D721Med (cell line): ENCODE data around the gene NMB.

Source experiments
- DNase-seq: peaks from one replicate; pipeline ENCODE4 v3.0.0; 2011; ENCODE audit warnings: low spot score; ENCODE audit not compliant: insufficient read length
- FAIRE-seq: peaks from 2 replicates; lab custom pipeline; 2011; peaks lifted over from hg19 to GRCh38; lab: Jason Lieb, UNC
- TF ChIP-seq, protein P1 (sequence below): IDR thresholded peaks from 2 replicates; pipeline ENCODE4 v1.5.1; 2012; ENCODE audit warnings: mild to moderate bottlenecking, control low read depth; ENCODE audit not compliant: insufficient read depth; ENCODE audit errors: missing control alignments

Gene NMB

DNA sequence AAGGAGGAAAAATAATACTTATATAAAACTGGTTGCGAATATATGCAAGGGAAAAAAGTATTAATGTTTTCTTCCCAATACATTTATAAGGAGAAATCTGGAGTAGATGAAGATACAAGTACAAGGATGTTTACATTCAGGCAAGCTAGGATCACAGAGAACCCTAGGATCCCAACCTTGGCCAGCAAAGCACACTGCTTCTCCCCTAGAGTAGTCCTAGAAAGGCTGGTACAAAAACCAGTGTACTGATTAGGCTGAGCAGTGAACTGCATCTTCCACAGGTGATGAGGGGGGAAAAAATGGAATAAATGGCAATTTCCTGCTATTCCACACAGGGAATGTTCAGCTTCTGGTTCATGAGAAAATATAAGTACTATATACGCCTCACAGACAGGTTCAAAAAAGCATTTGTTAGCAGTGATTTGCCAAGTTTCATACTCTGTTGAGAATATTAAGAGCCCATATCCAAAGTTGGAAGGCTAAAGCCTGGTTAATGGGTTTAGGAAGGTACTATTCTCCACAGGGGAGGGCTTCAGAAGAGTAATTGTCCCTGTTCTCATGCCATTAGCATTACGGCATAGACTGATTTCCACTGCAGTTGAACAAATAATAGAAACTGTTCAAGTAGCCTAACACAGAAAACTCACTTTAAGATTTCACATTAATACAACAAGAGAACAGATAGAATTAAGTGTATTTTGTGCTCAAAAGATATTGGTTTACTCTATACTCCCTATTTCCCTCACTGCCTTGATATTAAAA lies 10.4 kb upstream of the NMB start:
- FAIRE-seq (no peak), DNase-seq (no peak)
- TF ChIP-seq, protein P1, sequence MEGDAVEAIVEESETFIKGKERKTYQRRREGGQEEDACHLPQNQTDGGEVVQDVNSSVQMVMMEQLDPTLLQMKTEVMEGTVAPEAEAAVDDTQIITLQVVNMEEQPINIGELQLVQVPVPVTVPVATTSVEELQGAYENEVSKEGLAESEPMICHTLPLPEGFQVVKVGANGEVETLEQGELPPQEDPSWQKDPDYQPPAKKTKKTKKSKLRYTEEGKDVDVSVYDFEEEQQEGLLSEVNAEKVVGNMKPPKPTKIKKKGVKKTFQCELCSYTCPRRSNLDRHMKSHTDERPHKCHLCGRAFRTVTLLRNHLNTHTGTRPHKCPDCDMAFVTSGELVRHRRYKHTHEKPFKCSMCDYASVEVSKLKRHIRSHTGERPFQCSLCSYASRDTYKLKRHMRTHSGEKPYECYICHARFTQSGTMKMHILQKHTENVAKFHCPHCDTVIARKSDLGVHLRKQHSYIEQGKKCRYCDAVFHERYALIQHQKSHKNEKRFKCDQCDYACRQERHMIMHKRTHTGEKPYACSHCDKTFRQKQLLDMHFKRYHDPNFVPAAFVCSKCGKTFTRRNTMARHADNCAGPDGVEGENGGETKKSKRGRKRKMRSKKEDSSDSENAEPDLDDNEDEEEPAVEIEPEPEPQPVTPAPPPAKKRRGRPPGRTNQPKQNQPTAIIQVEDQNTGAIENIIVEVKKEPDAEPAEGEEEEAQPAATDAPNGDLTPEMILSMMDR = no peak

DNA sequence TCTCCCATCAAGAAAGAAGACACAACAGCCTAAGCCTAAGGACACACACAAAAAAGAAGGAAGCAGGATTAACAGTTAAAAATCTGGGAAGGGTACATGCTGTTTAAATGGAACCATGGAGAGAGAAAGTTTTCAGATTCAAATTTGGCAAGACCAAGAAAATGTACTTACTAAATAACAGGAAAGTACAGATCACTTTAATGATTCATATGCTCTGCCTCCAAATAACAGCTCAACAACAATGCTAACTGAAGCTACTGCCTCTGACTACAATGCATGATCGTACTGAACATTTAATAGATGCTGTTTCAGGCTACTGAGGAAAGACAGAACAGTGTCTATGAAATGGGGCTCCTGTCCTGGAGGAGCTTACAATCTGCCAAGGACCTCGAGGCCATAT lies 8.4 kb upstream of the NMB start:
- TF ChIP-seq, protein P1 = no peak

DNA sequence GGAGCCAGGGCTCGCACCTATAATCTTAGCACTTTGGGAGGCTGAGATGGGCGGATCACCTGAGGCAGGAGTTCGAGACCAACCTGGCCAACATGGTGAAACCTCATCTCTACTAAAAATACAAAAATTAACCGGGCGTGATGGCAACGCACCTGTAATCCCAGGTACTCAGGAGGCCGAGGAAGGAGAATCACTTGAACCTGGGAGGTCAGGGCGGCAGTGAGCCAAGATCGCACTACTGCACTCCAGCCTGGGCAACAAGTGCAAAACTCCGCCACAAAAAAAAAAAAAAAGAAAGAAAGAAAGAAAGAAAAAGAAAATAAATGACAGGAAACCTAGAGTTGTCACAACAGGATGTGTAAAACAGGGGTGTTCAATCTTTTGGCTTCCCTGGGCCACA lies 3.0 kb upstream of the NMB start:
- TF ChIP-seq, protein P1 = no peak
- FAIRE-seq (no peak), DNase-seq (no peak)

More for the DNA sequence above, 8.4 kb upstream of the NMB start:
- FAIRE-seq (no peak), DNase-seq (no peak)

DNA sequence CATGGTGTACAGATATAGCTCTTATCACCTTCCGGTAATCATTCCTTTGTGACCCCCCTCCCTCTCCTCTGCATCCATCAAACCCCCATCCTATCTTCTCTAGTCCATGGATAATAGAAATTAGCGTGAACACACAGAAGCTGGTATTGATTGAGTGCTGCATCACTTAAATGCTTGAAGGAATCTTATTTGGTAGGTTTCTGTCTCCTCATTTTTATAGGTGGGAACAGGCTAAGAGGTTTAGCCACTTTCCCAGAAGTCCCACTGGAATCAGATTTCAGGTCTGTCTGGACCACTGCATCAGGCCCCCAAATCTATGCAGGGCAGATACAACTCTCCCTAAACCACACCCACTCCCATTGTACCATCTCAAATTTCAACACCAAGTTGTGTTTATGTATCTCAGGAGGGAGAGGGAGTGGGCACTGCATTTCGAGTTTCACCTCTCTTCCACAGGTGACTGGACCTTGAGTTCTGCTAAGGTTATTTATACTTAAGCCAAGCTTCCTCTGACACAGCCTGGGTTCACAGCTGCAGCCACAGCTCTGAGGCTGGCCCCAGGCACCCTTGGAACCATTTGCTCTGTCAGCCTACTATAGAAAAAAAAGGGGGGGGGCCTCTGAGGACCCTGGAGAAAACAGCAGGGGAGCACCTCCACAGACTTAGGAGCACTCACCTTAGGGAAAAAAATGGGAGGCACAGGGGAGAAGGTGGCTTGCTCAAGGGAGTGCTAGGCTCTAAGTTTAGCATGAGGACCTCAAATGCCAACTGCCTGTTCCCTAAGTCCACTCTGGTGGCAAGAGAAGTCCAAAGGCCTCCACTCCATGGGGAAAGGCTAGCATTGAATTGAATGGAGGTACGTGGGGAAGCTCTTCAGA lies 2.1 kb upstream of the NMB start:
- TF ChIP-seq, protein P1 = no peak
- FAIRE-seq (no peak), DNase-seq (no peak)

DNA sequence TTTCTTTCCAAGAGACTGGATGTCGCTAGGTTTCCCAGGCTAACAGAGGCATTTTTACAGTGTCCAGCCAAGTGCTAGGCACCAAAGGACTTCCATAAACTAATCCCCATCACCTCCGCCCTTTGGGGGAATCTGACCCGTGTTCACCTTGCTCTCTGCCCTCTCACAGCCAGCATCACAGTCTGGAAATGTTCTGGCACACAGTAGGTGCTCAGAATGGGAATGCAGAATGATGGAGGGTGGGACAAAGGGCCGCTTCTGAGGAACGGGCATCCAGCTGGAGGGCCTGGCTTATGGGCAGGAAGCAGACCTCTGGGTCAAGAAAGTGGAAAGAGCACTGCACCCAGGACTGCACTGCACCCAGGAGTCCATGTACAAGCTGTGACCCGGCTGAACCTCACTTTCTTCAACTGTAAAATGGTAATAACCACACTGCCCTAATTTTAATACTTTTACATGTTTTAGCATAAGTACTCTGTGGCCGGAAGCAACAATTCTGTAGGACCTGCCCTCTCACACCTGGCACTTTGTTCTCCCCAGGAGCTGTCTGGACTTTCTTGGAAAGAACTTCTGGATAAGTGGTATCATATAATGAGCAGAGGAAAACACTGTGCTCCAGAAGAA lies 901 bp upstream of the NMB start:
- FAIRE-seq (no peak), DNase-seq (no peak)
- TF ChIP-seq, protein P1 = no peak

DNA sequence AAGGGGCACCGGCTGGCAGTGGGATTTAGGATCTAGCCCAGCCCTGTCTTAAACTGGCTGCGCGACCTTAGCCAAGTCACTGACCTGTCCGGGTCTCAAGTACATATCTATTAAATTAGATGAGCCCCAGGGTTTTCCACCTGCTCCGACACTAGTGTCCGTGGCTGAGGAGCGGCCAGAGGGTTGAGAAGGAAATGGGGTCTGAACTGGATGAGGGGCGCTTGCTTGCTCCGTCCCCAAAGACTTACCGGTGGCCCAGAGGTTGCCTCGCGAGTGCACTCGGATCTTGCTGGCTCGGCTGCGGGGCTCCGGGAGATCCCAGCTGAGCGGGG lies 285 bp downstream of the NMB start:
- TF ChIP-seq, protein P1 = no peak
- no peak for DNase-seq
- no peak for FAIRE-seq
